ENCODE results near the gene ADGRF3. TPM values are rescaled to one million over a fixed set of nuclear protein-coding genes. Genes with fewer than 3 reads are reported as not detected.

ADGRF3 gene
- total RNA-seq, 1 donor from 2014 or later, result 0.56 TPM

GRCh38 chr2:26366957-26367356, 20.4 kb upstream of the ADGRF3 start:
- no peak for DNase-seq (ENCODE audit: extremely low spot score, unreplicated experiment)
- no peaks in the 10 kb centered on the region for H3K27me3 Mint-ChIP-seq (ENCODE audit: unreplicated experiment)
- H3K9me3 Mint-ChIP-seq (ENCODE audit: unreplicated experiment), result no peaks in the 10 kb centered on the region
- H3K4me3 Mint-ChIP-seq (ENCODE audit: unreplicated experiment), result no peak overlapping the region
- TF ChIP-seq CTCF (IDR thresholded peaks at IDR 0.05), result no peak
- peaks cover 10% of the 10 kb centered on the region for H3K36me3 Mint-ChIP-seq (ENCODE audit: unreplicated experiment)
- peaks cover 2% of the 10 kb centered on the region for H3K4me1 Mint-ChIP-seq (ENCODE audit: unreplicated experiment)
- no peak overlapping the region for H3K27ac Mint-ChIP-seq (ENCODE audit: unreplicated experiment)

- no peak for TF ChIP-seq CTCF (IDR thresholded peaks at IDR 0.05)
- no peak for DNase-seq (ENCODE audit: extremely low spot score, unreplicated experiment)
- H3K4me3 Mint-ChIP-seq (ENCODE audit: unreplicated experiment), result no peak overlapping the region
- no peaks in the 10 kb centered on the region for H3K9me3 Mint-ChIP-seq (ENCODE audit: unreplicated experiment)
- H3K36me3 Mint-ChIP-seq (ENCODE audit: unreplicated experiment), result peaks cover 4% of the 10 kb centered on the region
- no peak overlapping the region for H3K27ac Mint-ChIP-seq (ENCODE audit: unreplicated experiment)
- H3K27me3 Mint-ChIP-seq (ENCODE audit: unreplicated experiment), result no peaks in the 10 kb centered on the region
- peaks cover 2% of the 10 kb centered on the region for H3K4me1 Mint-ChIP-seq (ENCODE audit: unreplicated experiment)
Measured at GRCh38 chr2:26364669-26365068, 18.1 kb upstream of the ADGRF3 start.

- no peak for TF ChIP-seq CTCF (IDR thresholded peaks at IDR 0.05)
- no peaks in the 10 kb centered on the region for H3K27me3 Mint-ChIP-seq (ENCODE audit: unreplicated experiment)
- no peaks in the 10 kb centered on the region for H3K9me3 Mint-ChIP-seq (ENCODE audit: unreplicated experiment)
- no peak for DNase-seq (ENCODE audit: extremely low spot score, unreplicated experiment)
- H3K36me3 Mint-ChIP-seq (ENCODE audit: unreplicated experiment), result peaks cover 3% of the 10 kb centered on the region
- peaks cover 2% of the 10 kb centered on the region for H3K4me1 Mint-ChIP-seq (ENCODE audit: unreplicated experiment)
- H3K4me3 Mint-ChIP-seq (ENCODE audit: unreplicated experiment), result no peak overlapping the region
- H3K27ac Mint-ChIP-seq (ENCODE audit: unreplicated experiment), result no peak overlapping the region
Measured at GRCh38 chr2:26363958-26364357, 17.4 kb upstream of the ADGRF3 start.

GRCh38 chr2:26363323-26363722, 16.7 kb upstream of the ADGRF3 start:
- Mint-ChIP-seq H3K4me3 (ENCODE audit: unreplicated experiment) (no peak overlapping the region), H3K4me1 (ENCODE audit: unreplicated experiment) (peaks cover 2% of the 10 kb centered on the region), H3K9me3 (ENCODE audit: unreplicated experiment) (no peaks in the 10 kb centered on the region), H3K27me3 (ENCODE audit: unreplicated experiment) (no peaks in the 10 kb centered on the region), H3K36me3 (ENCODE audit: unreplicated experiment) (peaks cover 3% of the 10 kb centered on the region), H3K27ac (ENCODE audit: unreplicated experiment) (no peak overlapping the region)
- no peak for TF ChIP-seq CTCF (IDR thresholded peaks at IDR 0.05)
- no peak for DNase-seq (ENCODE audit: extremely low spot score, unreplicated experiment)

- no peak for DNase-seq (ENCODE audit: extremely low spot score, unreplicated experiment)
- H3K27me3 Mint-ChIP-seq (ENCODE audit: unreplicated experiment), result no peaks in the 10 kb centered on the region
- peaks cover 19% of the 10 kb centered on the region for H3K4me1 Mint-ChIP-seq (ENCODE audit: unreplicated experiment)
- no peak overlapping the region for H3K4me3 Mint-ChIP-seq (ENCODE audit: unreplicated experiment)
- no peaks in the 10 kb centered on the region for H3K36me3 Mint-ChIP-seq (ENCODE audit: unreplicated experiment)
- no peak overlapping the region for H3K27ac Mint-ChIP-seq (ENCODE audit: unreplicated experiment)
- TF ChIP-seq CTCF (IDR thresholded peaks at IDR 0.05), result no peak
- no peaks in the 10 kb centered on the region for H3K9me3 Mint-ChIP-seq (ENCODE audit: unreplicated experiment)
Measured at GRCh38 chr2:26359886-26360473, 13.4 kb upstream of the ADGRF3 start.

Measured in osteocyte (in vitro differentiated cells).